Ishikawa (cell line): ENCODE measurements around the gene DLX5.

Experiments
- CEBPB ChIP-seq: IDR thresholded peaks from 2 replicates; pipeline ENCODE4 v1.6.1; 2012
- CREB1 ChIP-seq: IDR thresholded peaks from 2 replicates; pipeline ENCODE4 v1.6.1; 2012; ENCODE audit warnings: low read depth
- EGR1 ChIP-seq: IDR thresholded peaks from 2 replicates; pipeline ENCODE4 v1.6.1; 2012
- FOXM1 ChIP-seq: IDR thresholded peaks from 2 replicates; pipeline ENCODE4 v1.6.1; 2012; ENCODE audit warnings: low read depth, borderline replicate concordance
- RAD21 ChIP-seq: IDR thresholded peaks from 2 replicates; pipeline ENCODE4 v1.6.1; 2012; ENCODE audit warnings: low read depth
- TCF12 ChIP-seq: IDR thresholded peaks from 2 replicates; pipeline ENCODE4 v1.6.1; 2012; ENCODE audit warnings: low read depth
- TEAD4 ChIP-seq: IDR thresholded peaks from 2 replicates; pipeline ENCODE4 v1.6.1; 2012
- YY1 ChIP-seq: IDR thresholded peaks from 2 replicates; pipeline ENCODE4 v1.6.1; 2012; ENCODE audit warnings: low read depth
- ZBTB7A ChIP-seq: IDR thresholded peaks from 2 replicates; pipeline ENCODE4 v1.6.1; 2012; ENCODE audit warnings: low read depth
- TF ChIP-seq, protein P1 (sequence below): IDR thresholded peaks from 2 replicates; pipeline ENCODE4 v1.6.1; 2012

Gene DLX5

DNA sequence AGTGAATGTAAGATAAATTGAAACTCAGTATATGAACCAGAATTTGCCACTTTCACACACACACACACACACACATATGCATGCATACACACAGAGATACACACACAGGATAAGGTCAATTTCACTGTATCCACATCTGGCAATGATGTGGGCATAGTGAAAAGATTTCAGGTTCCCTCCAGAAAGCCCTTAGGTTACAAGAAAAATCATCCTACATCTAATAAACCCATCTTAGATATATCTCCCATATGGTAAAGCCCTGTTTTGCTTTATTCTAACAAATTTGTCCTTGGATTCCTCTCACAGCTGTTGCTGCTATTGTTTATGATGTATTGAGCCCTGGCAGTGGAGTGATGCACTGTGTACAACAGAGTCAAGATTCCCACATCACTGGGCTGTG lies 47.2 kb downstream of the DLX5 start:
- TF ChIP-seq ZBTB7A (no peak), YY1 (no peak), FOXM1 (no peak)
- TF ChIP-seq, protein P1, sequence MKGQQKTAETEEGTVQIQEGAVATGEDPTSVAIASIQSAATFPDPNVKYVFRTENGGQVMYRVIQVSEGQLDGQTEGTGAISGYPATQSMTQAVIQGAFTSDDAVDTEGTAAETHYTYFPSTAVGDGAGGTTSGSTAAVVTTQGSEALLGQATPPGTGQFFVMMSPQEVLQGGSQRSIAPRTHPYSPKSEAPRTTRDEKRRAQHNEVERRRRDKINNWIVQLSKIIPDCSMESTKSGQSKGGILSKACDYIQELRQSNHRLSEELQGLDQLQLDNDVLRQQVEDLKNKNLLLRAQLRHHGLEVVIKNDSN = no peak

DNA sequence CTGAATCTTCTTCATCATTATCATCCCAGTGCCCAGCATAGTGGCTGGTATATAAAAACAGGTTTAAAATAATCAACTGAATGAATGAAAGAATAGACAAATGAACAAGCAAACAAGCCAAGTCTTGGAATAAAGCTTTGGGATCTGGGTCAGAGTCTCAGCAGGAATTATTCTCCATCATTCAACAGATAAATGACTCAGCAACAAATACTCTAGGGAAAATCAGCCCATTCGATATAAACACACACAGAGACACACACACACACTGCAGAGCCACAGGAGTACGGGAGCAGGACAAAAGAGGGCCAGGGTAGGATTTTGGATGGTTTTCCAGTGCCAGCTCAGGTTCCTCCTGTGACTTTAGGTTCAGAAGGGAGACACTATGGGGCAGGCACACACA lies 48.5 kb downstream of the DLX5 start:
- TF ChIP-seq FOXM1 (no peak), RAD21 (no peak), TEAD4 (no peak), CREB1 (no peak)

DNA sequence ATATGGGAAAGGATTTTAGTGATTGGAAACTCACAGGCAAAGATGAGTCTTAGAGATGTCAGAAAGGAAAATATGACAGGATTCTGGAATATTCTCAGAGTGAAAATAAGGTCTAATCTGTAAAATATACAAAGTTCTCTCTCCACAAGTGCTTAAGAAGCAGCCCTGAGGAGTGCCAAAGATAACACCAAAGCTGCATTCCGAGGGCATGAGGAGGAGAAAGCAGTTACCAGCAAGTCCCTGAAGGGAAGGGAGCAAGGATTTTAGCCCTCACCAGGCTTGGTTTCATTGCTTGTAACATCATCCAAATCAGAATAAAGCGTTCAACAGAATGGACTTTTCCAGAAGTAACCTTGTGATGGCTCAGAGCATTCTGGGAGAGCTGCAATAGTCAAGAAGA lies 50.6 kb downstream of the DLX5 start:
- TF ChIP-seq FOXM1 (no peak), TCF12 (no peak), ZBTB7A (no peak), CREB1 (no peak)
- TF ChIP-seq, protein P1 = no peak

DNA sequence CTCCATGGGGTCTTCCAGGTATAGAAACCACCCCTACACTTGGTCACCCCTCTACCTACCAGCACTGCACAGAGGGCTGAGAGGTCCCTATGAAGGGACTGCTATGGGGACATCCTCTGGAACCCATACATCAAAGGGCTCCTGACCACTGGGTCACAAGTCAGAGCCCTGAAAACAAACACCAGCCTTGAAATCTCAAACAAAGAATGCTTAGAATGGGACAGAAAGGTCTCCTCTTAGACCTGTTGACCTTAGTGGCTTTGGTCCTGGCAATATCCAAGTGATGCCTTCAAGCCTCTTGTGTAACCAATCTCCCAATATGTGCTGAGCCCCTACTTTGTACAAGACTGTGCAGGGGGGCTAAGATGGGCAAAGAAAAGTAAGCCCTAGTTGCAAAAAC lies 53.9 kb downstream of the DLX5 start:
- TF ChIP-seq CEBPB (no peak), EGR1 (no peak)
